Measurements from ENCODE around the gene FLOT1. TPM values are rescaled to one million over a fixed set of nuclear protein-coding genes. Genes with fewer than 3 reads are reported as not detected.
A peak's percentile ranks its signal among the peaks of the same experiment; 100 is the strongest.

Gene FLOT1
- total and polyA plus RNA-seq, 2 of the 13 experiments (the other 11 are each of a cell fraction or from before 2014, with no cell fraction given): 82.3 to 130 TPM

DNA sequence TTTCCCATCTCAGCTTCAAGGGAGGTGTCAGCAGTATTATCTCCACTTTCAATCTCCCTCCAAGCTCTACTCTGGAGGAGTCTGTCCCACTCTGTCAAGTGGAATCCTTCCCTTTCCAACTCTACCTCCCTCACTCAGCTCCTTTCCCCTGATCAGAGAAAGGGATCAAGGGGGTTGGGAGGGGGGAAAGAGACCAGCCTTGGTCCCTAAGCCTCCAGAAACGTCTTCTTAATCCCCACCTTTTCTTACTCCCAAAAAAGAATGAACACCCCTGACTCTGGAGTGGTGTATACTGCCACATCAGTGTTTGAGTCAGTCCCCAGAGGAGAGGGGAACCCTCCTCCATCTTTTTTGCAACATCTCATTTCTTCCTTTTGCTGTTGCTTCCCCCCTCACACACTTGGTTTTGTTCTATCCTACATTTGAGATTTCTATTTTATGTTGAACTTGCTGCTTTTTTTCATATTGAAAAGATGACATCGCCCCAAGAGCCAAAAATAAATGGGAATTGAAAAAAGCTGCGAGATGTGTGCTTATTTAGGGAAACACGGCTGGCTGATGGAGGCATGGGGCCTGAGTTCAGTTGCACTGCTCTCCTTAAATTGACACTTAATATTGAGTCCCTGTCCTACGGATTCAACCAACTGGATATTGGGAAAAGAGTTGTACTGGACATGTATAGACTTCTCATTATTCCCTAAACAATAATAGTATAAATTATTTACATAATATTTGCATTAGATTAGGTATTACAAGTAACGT lies 17.4 kb downstream of the FLOT1 start (continued):
- TF ChIP-seq NR2F1 (CRISPR knock-in tag; IDR thresholded peaks at IDR 0.05): no peak
- TF ChIP-seq, protein P1, sequence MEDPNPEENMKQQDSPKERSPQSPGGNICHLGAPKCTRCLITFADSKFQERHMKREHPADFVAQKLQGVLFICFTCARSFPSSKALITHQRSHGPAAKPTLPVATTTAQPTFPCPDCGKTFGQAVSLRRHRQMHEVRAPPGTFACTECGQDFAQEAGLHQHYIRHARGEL (CRISPR knock-in tag; IDR thresholded peaks at IDR 0.05): no peak
- TF ChIP-seq YEATS4 (CRISPR knock-in tag; IDR thresholded peaks at IDR 0.05; ENCODE audit: borderline replicate concordance): no peak
- TF ChIP-seq, protein P2, sequence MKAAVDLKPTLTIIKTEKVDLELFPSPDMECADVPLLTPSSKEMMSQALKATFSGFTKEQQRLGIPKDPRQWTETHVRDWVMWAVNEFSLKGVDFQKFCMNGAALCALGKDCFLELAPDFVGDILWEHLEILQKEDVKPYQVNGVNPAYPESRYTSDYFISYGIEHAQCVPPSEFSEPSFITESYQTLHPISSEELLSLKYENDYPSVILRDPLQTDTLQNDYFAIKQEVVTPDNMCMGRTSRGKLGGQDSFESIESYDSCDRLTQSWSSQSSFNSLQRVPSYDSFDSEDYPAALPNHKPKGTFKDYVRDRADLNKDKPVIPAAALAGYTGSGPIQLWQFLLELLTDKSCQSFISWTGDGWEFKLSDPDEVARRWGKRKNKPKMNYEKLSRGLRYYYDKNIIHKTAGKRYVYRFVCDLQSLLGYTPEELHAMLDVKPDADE (CRISPR knock-in tag; IDR thresholded peaks at IDR 0.05): no peak
- TF ChIP-seq, protein P3, sequence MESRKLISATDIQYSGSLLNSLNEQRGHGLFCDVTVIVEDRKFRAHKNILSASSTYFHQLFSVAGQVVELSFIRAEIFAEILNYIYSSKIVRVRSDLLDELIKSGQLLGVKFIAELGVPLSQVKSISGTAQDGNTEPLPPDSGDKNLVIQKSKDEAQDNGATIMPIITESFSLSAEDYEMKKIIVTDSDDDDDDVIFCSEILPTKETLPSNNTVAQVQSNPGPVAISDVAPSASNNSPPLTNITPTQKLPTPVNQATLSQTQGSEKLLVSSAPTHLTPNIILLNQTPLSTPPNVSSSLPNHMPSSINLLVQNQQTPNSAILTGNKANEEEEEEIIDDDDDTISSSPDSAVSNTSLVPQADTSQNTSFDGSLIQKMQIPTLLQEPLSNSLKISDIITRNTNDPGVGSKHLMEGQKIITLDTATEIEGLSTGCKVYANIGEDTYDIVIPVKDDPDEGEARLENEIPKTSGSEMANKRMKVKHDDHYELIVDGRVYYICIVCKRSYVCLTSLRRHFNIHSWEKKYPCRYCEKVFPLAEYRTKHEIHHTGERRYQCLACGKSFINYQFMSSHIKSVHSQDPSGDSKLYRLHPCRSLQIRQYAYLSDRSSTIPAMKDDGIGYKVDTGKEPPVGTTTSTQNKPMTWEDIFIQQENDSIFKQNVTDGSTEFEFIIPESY (CRISPR knock-in tag; IDR thresholded peaks at IDR 0.05): no peak
- no peak for TF ChIP-seq ZNF337 (CRISPR knock-in tag; IDR thresholded peaks at IDR 0.05; ENCODE audit: borderline replicate concordance, low read depth)
- no peak for TF ChIP-seq ZNF530 (CRISPR knock-in tag; IDR thresholded peaks at IDR 0.05; ENCODE audit: low read depth)
- TF ChIP-seq CBX2 (IDR thresholded peaks at IDR 0.05; ENCODE audit: low read depth, low read length): no peak
- TF ChIP-seq CBX2 (CRISPR knock-in tag; IDR thresholded peaks at IDR 0.05; ENCODE audit: low read depth): no peak
- no peak for TF ChIP-seq KDM3A (CRISPR knock-in tag; IDR thresholded peaks at IDR 0.05; ENCODE audit: low read depth)
- TF ChIP-seq, protein P4, sequence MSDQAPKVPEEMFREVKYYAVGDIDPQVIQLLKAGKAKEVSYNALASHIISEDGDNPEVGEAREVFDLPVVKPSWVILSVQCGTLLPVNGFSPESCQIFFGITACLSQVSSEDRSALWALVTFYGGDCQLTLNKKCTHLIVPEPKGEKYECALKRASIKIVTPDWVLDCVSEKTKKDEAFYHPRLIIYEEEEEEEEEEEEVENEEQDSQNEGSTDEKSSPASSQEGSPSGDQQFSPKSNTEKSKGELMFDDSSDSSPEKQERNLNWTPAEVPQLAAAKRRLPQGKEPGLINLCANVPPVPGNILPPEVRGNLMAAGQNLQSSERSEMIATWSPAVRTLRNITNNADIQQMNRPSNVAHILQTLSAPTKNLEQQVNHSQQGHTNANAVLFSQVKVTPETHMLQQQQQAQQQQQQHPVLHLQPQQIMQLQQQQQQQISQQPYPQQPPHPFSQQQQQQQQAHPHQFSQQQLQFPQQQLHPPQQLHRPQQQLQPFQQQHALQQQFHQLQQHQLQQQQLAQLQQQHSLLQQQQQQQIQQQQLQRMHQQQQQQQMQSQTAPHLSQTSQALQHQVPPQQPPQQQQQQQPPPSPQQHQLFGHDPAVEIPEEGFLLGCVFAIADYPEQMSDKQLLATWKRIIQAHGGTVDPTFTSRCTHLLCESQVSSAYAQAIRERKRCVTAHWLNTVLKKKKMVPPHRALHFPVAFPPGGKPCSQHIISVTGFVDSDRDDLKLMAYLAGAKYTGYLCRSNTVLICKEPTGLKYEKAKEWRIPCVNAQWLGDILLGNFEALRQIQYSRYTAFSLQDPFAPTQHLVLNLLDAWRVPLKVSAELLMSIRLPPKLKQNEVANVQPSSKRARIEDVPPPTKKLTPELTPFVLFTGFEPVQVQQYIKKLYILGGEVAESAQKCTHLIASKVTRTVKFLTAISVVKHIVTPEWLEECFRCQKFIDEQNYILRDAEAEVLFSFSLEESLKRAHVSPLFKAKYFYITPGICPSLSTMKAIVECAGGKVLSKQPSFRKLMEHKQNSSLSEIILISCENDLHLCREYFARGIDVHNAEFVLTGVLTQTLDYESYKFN (CRISPR knock-in tag; conservative IDR thresholded peaks at IDR 0.05): no peak
- TF ChIP-seq ZC3H13 (CRISPR knock-in tag; IDR thresholded peaks at IDR 0.05): peak; percentile 97
- no peak for TF ChIP-seq ASH2L (IDR thresholded peaks at IDR 0.05; ENCODE audit: insufficient read length, low read depth, low read length)
- no peak for TF ChIP-seq ZNF614 (CRISPR knock-in tag; IDR thresholded peaks at IDR 0.05; ENCODE audit: borderline replicate concordance)
- TF ChIP-seq, protein P5, sequence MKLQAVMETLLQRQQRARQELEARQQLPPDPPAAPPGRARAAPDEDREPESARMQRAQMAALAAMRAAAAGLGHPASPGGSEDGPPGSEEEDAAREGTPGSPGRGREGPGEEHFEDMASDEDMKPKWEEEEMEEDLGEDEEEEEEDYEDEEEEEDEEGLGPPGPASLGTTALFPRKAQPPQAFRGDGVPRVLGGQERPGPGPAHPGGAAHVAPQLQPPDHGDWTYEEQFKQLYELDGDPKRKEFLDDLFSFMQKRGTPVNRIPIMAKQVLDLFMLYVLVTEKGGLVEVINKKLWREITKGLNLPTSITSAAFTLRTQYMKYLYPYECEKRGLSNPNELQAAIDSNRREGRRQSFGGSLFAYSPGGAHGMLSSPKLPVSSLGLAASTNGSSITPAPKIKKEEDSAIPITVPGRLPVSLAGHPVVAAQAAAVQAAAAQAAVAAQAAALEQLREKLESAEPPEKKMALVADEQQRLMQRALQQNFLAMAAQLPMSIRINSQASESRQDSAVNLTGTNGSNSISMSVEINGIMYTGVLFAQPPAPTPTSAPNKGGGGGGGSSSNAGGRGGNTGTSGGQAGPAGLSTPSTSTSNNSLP (IDR thresholded peaks at IDR 0.05; ENCODE audit: low read depth, low read length): no peak
- TF ChIP-seq FOSL1 (CRISPR knock-in tag; IDR thresholded peaks at IDR 0.05; ENCODE audit: borderline replicate concordance): no peak
- TF ChIP-seq RBFOX2 (IDR thresholded peaks at IDR 0.05; ENCODE audit: low read depth, low read length): peak; percentile 15
- TF ChIP-seq ZSCAN9 (CRISPR knock-in tag; IDR thresholded peaks at IDR 0.05; ENCODE audit: borderline replicate concordance): 0 out of 2 replicates have a peak, but pooled peaks have one; percentile 3
- no peak for TF ChIP-seq RFXAP (CRISPR knock-in tag; IDR thresholded peaks at IDR 0.05; ENCODE audit: borderline replicate concordance)
